K562 (cell line): ENCODE data around the gene CD1D. TPM values are rescaled to one million over a fixed set of nuclear protein-coding genes. Genes with fewer than 3 reads are reported as not detected.

Experiments
- ATAC-seq: fragments of 200-7000 bp; cut with Tn5 transposase; 3 replicates; pipeline ENCODE4 v1.9.1; 2020; ENCODE audit warnings: moderate library complexity
- BruUV-seq: library from RNA; stranded (reverse); fragments of 400-500 nt; replicated peaks from 2 replicates; lab custom pipeline; 2021; lab: Mats Ljungman, UMichigan
- CTCF ChIA-PET: fragments of 300-600 bp; formaldehyde crosslinking; extraction: SDS; loops from one replicate; lab custom pipeline; 2021; ENCODE audit warnings: low intra/inter-chr PET ratio; lab: Yijun Ruan, JAX
- POLR2A ChIA-PET: fragments of 300-600, 350-650 bp; sonication (Branson Sonifier 250); formaldehyde crosslinking; extraction: SDS; loops from one replicate; lab custom pipeline; 2021; ENCODE audit warnings: antibody characterized with exemption, inconsistent platforms; lab: Yijun Ruan, JAX
- DNase-seq, 4 experiments: peaks; one replicate each; pipeline versions ENCODE4 v3.0.0 to v3.0.0-alpha.2; 2011 to 2018; ENCODE audit warnings: low spot score in 3 of 4, mixed read lengths in 3 of 4; ENCODE audit errors: extremely low read depth in 1 of 4
- FAIRE-seq: peaks from 2 replicates; lab custom pipeline; 2011; peaks lifted over from hg19 to GRCh38; lab: Jason Lieb, UNC
- H2AFZ ChIP-seq: 2 replicates; pipeline ENCODE4 v1.6.0; 2011; ENCODE audit warnings: low read depth, low read length, control low read depth, inconsistent platforms
- H3K27ac ChIP-seq: fragments of 200-600 bp; 3 replicates; pipeline ENCODE4 v1.8.0; 2011; ENCODE audit warnings: low read depth, mild to moderate bottlenecking, control low read depth, inconsistent platforms, low read length, moderate library complexity, mixed read lengths; ENCODE audit errors: extremely low read depth
- H3K27me3 ChIP-seq, 2 experiments: fragments of 300-600 bp in 1 of 2; 2 replicates in 1 of 2; 3 replicates in 1 of 2; pipeline versions ENCODE4 v1.6.0 to v1.8.0; 2011; ENCODE audit warnings: inconsistent platforms in 2 of 2, low read length in 2 of 2, mild to moderate bottlenecking in 1 of 2, mixed read lengths in 1 of 2, moderate library complexity in 1 of 2; ENCODE audit not compliant: control insufficient read depth in 2 of 2, insufficient read depth in 2 of 2
- H3K36me3 ChIP-seq: fragments of 300-600 bp; 3 replicates; pipeline ENCODE4 v1.8.0; 2011; ENCODE audit warnings: mild to moderate bottlenecking, low read length, inconsistent platforms; ENCODE audit not compliant: control insufficient read depth, insufficient read depth
- H3K4me1 ChIP-seq, 2 experiments: fragments of 200-600 bp in 1 of 2; replicated peaks in 1 of 2; 2 replicates in 1 of 2; 3 replicates in 1 of 2; pipeline versions ENCODE4 v1.5.1 to v1.8.0; 2011; ENCODE audit warnings: inconsistent platforms in 2 of 2, low read length in 2 of 2, mild to moderate bottlenecking in 1 of 2, mixed read lengths in 1 of 2, moderate library complexity in 1 of 2; ENCODE audit not compliant: control insufficient read depth in 2 of 2, insufficient read depth in 2 of 2
- H3K4me2 ChIP-seq: 2 replicates; pipeline ENCODE4 v1.6.1; 2011; ENCODE audit warnings: low read length, control low read depth, inconsistent platforms, mixed read lengths; ENCODE audit not compliant: insufficient read depth
- H3K4me3 ChIP-seq: fragments of 200-600 bp; sonication (generic), shearing (Covaris generic); 2 replicates; pipeline ENCODE4 v1.5.1; 2016; ENCODE audit warnings: control low read depth, inconsistent platforms
- H3K79me2 ChIP-seq: fragments of 200-600 bp; 3 replicates; pipeline ENCODE4 v1.8.0; 2011; ENCODE audit warnings: low read length, inconsistent platforms; ENCODE audit not compliant: control insufficient read depth, insufficient read depth
- H3K9ac ChIP-seq, 2 experiments: 2 replicates each; pipeline versions ENCODE4 v1.6.0 to v1.6.1; 2011; ENCODE audit warnings: low read depth in 2 of 2, low read length in 2 of 2, control low read depth in 1 of 2, inconsistent platforms in 1 of 2, mild to moderate bottlenecking in 1 of 2, mixed read lengths in 1 of 2; ENCODE audit not compliant: insufficient read depth in 1 of 2
- H3K9me1 ChIP-seq: one replicate; pipeline ENCODE4 v1.6.0; 2011; ENCODE audit warnings: inconsistent platforms, mild to moderate bottlenecking, low read length, moderate library complexity; ENCODE audit not compliant: control insufficient read depth, insufficient read depth
- H3K9me3 ChIP-seq: replicated peaks from 2 replicates; pipeline ENCODE4 v1.5.1; 2011; ENCODE audit warnings: low read depth, low read length, inconsistent platforms; ENCODE audit not compliant: control insufficient read depth, insufficient read depth
- H4K20me1 ChIP-seq: replicated peaks from 2 replicates; pipeline ENCODE4 v1.6.1; 2011; ENCODE audit warnings: low read length, inconsistent platforms, mixed read lengths; ENCODE audit not compliant: control insufficient read depth, insufficient read depth
- BRD4 ChIP-seq: fragments of 200-600 bp; sonication (generic); IDR thresholded peaks from 2 replicates; pipeline ENCODE4 v1.6.1; 2017; ENCODE audit warnings: inconsistent platforms
- POLR2AphosphoS2 ChIP-seq: IDR thresholded peaks from 2 replicates; pipeline ENCODE4 v1.6.1; 2012; ENCODE audit warnings: low read length, improper control_type of control experiment
- RBM34 ChIP-seq: fragments of 200-400 bp; formaldehyde crosslinking; IDR thresholded peaks from 2 replicates; pipeline ENCODE4 v1.6.1; 2018; ENCODE audit warnings: low read length, borderline replicate concordance; ENCODE audit not compliant: insufficient read depth
- SMARCA4 ChIP-seq: fragments of 450-650 bp; IDR thresholded peaks from 2 replicates; pipeline ENCODE4 v1.6.1; 2016
- ZNF347 ChIP-seq: fragments of 450-650 bp; formaldehyde crosslinking; IDR thresholded peaks from 2 replicates; pipeline ENCODE4 v1.4.0; 2020; ENCODE audit warnings: low read depth, mild to moderate bottlenecking, moderate library complexity
- ZNF77 ChIP-seq: fragments of 250-450 bp; sonication (Bioruptor Pico); IDR thresholded peaks from 2 replicates; pipeline ENCODE4 v1.5.0; 2020
- WGBS: fragments of 100-300 bp; shearing (Covaris generic); methylation state at CpG from one replicate; pipeline ENCODE4 v1.1.6; 2016; ENCODE audit warnings: low coverage, mixed read lengths; ENCODE audit not compliant: insufficient coverage; ENCODE audit errors: missing lambda C conversion rate; 5-methylcytosine and 5-hydroxymethylcytosine counted together
- in situ Hi-C: fragments of 300-500 bp; cut with MboI; formaldehyde crosslinking; loops from 4 replicates; pipeline ENCODE4 v1.15.0; 2018; ENCODE audit warnings: inconsistent platforms, mixed read lengths
- intact Hi-C: fragments of 100-400 bp; cut with micrococcal nuclease; formaldehyde crosslinking; loops from 2 replicates; pipeline ENCODE4 v1.14.2; 2022
- polyA plus RNA-seq, 8 experiments: library from polyadenylated mRNA; depleted of rRNA in 4 of 8; stranded (reverse) in 5 of 8; unstranded in 3 of 8; fragments of >200 nt; fragmentation: Nextera tagmentation in 2 of 8; fragmentation: Illumina TruSeq in 1 of 8; extraction: Ambion mirVana in 2 of 8; extraction: Trizol in 1 of 8; gene quantifications; 2 replicates each; pipeline versions ENCODE4 v1.2.1 to v1.2.3, GENCODE V29; 2011 to 2014; ENCODE audit warnings: inconsistent platforms in 1 of 8, missing spikeins in 1 of 8
- total RNA-seq, 7 experiments: library from RNA; depleted of rRNA in 6 of 7; stranded (reverse); fragments of >200 nt in 6 of 7; fragmentation: Illumina TruSeq in 2 of 7; extraction: Trizol in 2 of 7; gene quantifications; 2 replicates each; pipeline versions ENCODE4 v1.2.1 to v1.2.3, GENCODE V29; 2011 to 2021; ENCODE audit warnings: low replicate concordance in 1 of 7
- TF ChIP-seq, protein P1 (sequence below): sonication (generic); formaldehyde crosslinking; IDR thresholded peaks from 2 replicates; pipeline ENCODE4 v1.8.1; 2023; ENCODE audit warnings: mild to moderate bottlenecking, missing genetic modification reagents, moderate library complexity
- TF ChIP-seq, protein P2 (sequence below), 2 experiments: IDR thresholded peaks in 1 of 2; conservative IDR thresholded peaks in 1 of 2; 2 replicates each; pipeline ENCODE4 v1.6.1; 2016; ENCODE audit warnings: low read depth in 2 of 2, mild to moderate bottlenecking in 1 of 2, missing compliant biosample characterization in 1 of 2, missing genetic modification characterization in 1 of 2, moderate library complexity in 1 of 2
- TF ChIP-seq, protein P3 (sequence below), 2 experiments: fragments of 200-800 bp in 1 of 2; sonication (Bioruptor generic) in 1 of 2; sonication (generic) in 1 of 2; formaldehyde crosslinking in 1 of 2; IDR thresholded peaks in 1 of 2; conservative IDR thresholded peaks in 1 of 2; 2 replicates each; pipeline versions ENCODE4 v1.5.0 to v1.6.1; 2016 to 2020; ENCODE audit warnings: missing compliant biosample characterization in 1 of 2, missing genetic modification characterization in 1 of 2, missing genetic modification reagents in 1 of 2
- TF ChIP-seq, protein P4 (sequence below): fragments of 200-400 bp; formaldehyde crosslinking; IDR thresholded peaks from 2 replicates; pipeline ENCODE4 v1.6.1; 2017; ENCODE audit warnings: mild to moderate bottlenecking, low read depth, low read length, moderate library complexity

CD1D gene
- total and polyA plus RNA-seq, 9 of the 15 experiments (the other 6 are each of a cell fraction or from before 2014, with no cell fraction given), result 0.03 TPM; not detected in 8

DNA sequence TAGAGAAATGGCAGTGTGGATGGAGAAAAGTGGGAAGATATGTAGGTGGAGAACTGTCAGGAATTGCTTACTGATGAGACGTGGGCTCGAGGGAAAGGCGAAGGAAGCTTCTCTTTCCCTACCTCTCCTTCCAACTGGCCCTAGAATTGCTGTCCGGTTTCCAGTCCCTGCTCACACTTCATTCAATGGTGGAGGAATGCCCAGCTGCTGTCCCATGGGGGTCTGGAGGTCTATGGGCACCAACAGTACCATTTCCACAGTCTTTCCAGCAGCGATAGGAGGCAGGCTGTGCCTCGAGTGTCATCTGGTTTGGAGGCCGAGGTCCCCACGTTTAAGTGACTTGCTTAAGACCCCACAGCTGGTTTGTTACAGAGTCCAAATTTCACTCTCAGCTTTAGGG is 31.5 kb upstream of the CD1D start (continued):
- TF ChIP-seq, protein P1, sequence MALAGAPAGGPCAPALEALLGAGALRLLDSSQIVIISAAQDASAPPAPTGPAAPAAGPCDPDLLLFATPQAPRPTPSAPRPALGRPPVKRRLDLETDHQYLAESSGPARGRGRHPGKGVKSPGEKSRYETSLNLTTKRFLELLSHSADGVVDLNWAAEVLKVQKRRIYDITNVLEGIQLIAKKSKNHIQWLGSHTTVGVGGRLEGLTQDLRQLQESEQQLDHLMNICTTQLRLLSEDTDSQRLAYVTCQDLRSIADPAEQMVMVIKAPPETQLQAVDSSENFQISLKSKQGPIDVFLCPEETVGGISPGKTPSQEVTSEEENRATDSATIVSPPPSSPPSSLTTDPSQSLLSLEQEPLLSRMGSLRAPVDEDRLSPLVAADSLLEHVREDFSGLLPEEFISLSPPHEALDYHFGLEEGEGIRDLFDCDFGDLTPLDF, result no peak
- no peak for TF ChIP-seq SMARCA4
- TF ChIP-seq BRD4, result no peak

DNA sequence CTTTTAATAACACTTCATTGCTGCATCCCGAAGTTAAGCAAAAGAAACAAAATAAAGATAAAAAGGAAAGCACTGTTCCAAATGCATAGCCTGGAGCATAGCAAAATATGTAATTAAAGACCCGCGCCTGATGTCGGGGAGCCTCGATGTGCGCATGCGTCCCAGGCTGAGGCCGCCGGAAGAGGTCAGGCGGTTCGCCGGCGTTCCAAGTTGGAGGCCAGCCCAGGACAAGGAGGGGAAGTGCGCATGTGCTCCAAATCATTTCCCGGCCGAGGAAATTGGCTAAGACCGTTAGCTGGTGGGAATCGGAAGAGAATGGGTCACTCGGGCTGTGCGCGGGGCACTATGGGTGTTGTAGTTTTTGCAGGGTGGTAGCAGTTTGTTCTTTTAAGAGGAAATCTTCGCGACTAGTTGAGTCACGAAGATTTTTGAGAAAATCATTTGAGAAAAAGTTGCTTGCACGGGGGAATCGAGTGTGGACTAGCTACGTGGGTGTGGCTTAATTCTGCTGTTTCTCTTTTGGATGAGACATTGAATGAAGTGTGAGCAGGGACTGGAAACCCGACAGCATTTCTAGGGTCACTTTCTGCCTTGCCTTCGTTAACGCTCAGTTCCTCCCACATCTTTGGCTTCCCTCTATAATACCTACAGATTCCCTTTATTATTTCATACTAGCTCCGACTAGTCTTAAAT is 31.0 kb upstream of the CD1D start:
- no peaks in the 10 kb centered on the region for H3K27me3 ChIP-seq
- intact Hi-C loops, result no loop called here
- H3K36me3 ChIP-seq, result no peaks in the 10 kb centered on the region
- peak overlapping the region; percentile 23 for H3K4me3 ChIP-seq
- peak overlapping the region; percentile 61 for H3K27ac ChIP-seq
- peak overlapping the region; percentile 97 for H2AFZ ChIP-seq
- peaks cover 3% of the 10 kb centered on the region for H3K9me1 ChIP-seq
- ChIA-PET POLR2A (interaction anchor here (0.6 to 0.7 kb wide), 3 partner anchors 123 to 1079 kb away, joined by 3 to 5 read pairs (median 4); no protein-coding TSS in a partner anchor), CTCF (no interaction called here)
- DNase-seq, result peak; percentile 92 to 94 (median 94)
- peak; percentile 96 for FAIRE-seq
- no peaks in the 10 kb centered on the region for H3K9me3 ChIP-seq
- H3K79me2 ChIP-seq, result no peaks in the 10 kb centered on the region
- H3K9ac ChIP-seq, result peak overlapping the region; percentile 2 to 49; a peak in 2 of 4 replicates
- no peaks in the 10 kb centered on the region for H4K20me1 ChIP-seq
- BruUV-seq, result no TSS peak
- peak overlapping the region; percentile 87 for H3K4me2 ChIP-seq
- peaks cover 11 to 17% of the 10 kb centered on the region in 2 experiments; a peak in 4 of 5 replicates for H3K4me1 ChIP-seq
- ATAC-seq, result peak; percentile 99
- in situ Hi-C loops, result no loop called here
- WGBS, result 3% methylated on average over 31 of the region's 31 CpGs
- TF ChIP-seq POLR2AphosphoS2 (no peak), ZNF77 (CRISPR knock-in tag) (no peak), ZNF347 (no peak), RBM34 (no peak)
- TF ChIP-seq, protein P2, sequence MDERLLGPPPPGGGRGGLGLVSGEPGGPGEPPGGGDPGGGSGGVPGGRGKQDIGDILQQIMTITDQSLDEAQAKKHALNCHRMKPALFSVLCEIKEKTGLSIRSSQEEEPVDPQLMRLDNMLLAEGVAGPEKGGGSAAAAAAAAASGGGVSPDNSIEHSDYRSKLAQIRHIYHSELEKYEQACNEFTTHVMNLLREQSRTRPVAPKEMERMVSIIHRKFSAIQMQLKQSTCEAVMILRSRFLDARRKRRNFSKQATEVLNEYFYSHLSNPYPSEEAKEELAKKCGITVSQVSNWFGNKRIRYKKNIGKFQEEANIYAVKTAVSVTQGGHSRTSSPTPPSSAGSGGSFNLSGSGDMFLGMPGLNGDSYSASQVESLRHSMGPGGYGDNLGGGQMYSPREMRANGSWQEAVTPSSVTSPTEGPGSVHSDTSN (CRISPR knock-in tag; IDR thresholded peaks at IDR 0.05; ENCODE audit: low read depth), result no peak
- TF ChIP-seq, protein P2 (tag; conservative IDR thresholded peaks at IDR 0.05; ENCODE audit: low read depth), result no peak
- TF ChIP-seq, protein P3, sequence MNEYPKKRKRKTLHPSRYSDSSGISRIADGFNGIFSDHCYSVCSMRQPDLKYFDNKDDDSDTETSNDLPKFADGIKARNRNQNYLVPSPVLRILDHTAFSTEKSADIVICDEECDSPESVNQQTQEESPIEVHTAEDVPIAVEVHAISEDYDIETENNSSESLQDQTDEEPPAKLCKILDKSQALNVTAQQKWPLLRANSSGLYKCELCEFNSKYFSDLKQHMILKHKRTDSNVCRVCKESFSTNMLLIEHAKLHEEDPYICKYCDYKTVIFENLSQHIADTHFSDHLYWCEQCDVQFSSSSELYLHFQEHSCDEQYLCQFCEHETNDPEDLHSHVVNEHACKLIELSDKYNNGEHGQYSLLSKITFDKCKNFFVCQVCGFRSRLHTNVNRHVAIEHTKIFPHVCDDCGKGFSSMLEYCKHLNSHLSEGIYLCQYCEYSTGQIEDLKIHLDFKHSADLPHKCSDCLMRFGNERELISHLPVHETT (CRISPR knock-in tag; conservative IDR thresholded peaks at IDR 0.05 in 1 of 2, IDR thresholded peaks at IDR 0.05 in 1 of 2), result peak in 1 of 2 experiments; percentile 31; a peak in 1 of 4 replicates
- TF ChIP-seq, protein P4, sequence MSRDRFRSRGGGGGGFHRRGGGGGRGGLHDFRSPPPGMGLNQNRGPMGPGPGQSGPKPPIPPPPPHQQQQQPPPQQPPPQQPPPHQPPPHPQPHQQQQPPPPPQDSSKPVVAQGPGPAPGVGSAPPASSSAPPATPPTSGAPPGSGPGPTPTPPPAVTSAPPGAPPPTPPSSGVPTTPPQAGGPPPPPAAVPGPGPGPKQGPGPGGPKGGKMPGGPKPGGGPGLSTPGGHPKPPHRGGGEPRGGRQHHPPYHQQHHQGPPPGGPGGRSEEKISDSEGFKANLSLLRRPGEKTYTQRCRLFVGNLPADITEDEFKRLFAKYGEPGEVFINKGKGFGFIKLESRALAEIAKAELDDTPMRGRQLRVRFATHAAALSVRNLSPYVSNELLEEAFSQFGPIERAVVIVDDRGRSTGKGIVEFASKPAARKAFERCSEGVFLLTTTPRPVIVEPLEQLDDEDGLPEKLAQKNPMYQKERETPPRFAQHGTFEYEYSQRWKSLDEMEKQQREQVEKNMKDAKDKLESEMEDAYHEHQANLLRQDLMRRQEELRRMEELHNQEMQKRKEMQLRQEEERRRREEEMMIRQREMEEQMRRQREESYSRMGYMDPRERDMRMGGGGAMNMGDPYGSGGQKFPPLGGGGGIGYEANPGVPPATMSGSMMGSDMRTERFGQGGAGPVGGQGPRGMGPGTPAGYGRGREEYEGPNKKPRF, result no peak
